T-cell (primary cell): Measurements from ENCODE around the gene SLC22A12. TPM values are rescaled to one million over a fixed set of nuclear protein-coding genes. Genes with fewer than 3 reads are reported as not detected.
A peak's percentile ranks its signal among the peaks of the same experiment; 100 is the strongest.

Experiments used
- ATAC-seq, 4 experiments: fragments of 200-7000 bp in 3 of 4; fragments of 150-1000 bp in 1 of 4; cut with Tn5 transposase; replicated peaks in 1 of 4; 1 replicate in 3 of 4; 2 replicates in 1 of 4; pipeline ENCODE4 v1.10.0; 2021; ENCODE audit warnings: moderate library complexity in 3 of 4, mild to moderate bottlenecking in 2 of 4, moderate number of reproducible peaks in 1 of 4
- CTCF ChIA-PET, 2 donors: fragments of 300-600 bp; sonication (Branson Sonifier 250); formaldehyde crosslinking; loops; one replicate each; lab custom pipeline; 2022; ENCODE audit warnings: antibody characterized with exemption in 2 of 2; lab: Charles Lee
- POLR2A ChIA-PET, 2 donors: fragments of 300-600 bp; sonication (Branson Sonifier 250); formaldehyde crosslinking; loops; one replicate each; lab custom pipeline; 2022; ENCODE audit warnings: antibody characterized with exemption in 2 of 2; lab: Charles Lee
- DNase-seq, 35 experiments: peaks; one replicate each; pipeline versions ENCODE4 v3.0.0 to v3.0.0-alpha.2; 2013 to 2023
- H3K27ac ChIP-seq: one replicate; pipeline ENCODE4 v1.5.1; 2013; ENCODE audit warnings: low read length
- H3K27me3 ChIP-seq, 2 experiments: replicated peaks in 1 of 2; 1 replicate in 1 of 2; 2 replicates in 1 of 2; pipeline versions ENCODE4 v1.6.1 to v1.7.0; 2013; ENCODE audit warnings: low read length in 1 of 2, mixed read lengths in 1 of 2; ENCODE audit not compliant: control insufficient read depth in 2 of 2, insufficient read depth in 2 of 2; ENCODE audit errors: extremely low read depth in 1 of 2
- H3K36me3 ChIP-seq, 2 donors: 1 replicate in 1 of 2; 2 replicates in 1 of 2; pipeline versions ENCODE4 v1.6.1 to v1.7.0; 2013; ENCODE audit warnings: low read length in 1 of 2; ENCODE audit not compliant: control insufficient read depth in 2 of 2, insufficient read depth in 1 of 2; ENCODE audit errors: extremely low read depth in 1 of 2
- H3K4me1 ChIP-seq, 2 experiments: 1 replicate in 1 of 2; 2 replicates in 1 of 2; pipeline versions ENCODE4 v1.6.1 to v1.7.0; 2013; ENCODE audit warnings: low read length in 2 of 2, mixed read lengths in 1 of 2; ENCODE audit not compliant: insufficient read depth in 2 of 2, control insufficient read depth in 1 of 2; ENCODE audit errors: extremely low read depth in 1 of 2
- H3K4me3 ChIP-seq, 2 donors: 1 replicate in 1 of 2; 2 replicates in 1 of 2; pipeline versions ENCODE4 v1.5.1 to v1.7.0; 2013; ENCODE audit warnings: mild to moderate bottlenecking in 2 of 2, low read length in 1 of 2, moderate library complexity in 1 of 2; ENCODE audit not compliant: control insufficient read depth in 1 of 2; ENCODE audit errors: extremely low read depth in 1 of 2
- H3K9me3 ChIP-seq: 2 replicates; pipeline ENCODE4 v1.7.0; 2013
- H3K27ac Mint-ChIP-seq, 2 donors: one replicate each; pipeline ENCODE4 v1.8.0; 2020 to 2021; ENCODE audit warnings: mild to moderate bottlenecking in 2 of 2, mixed read lengths in 2 of 2
- H3K27me3 Mint-ChIP-seq, 2 donors: one replicate each; pipeline ENCODE4 v1.8.0; 2021 to 2022; ENCODE audit warnings: mixed read lengths in 2 of 2
- H3K36me3 Mint-ChIP-seq: one replicate; pipeline ENCODE4 v1.8.0; 2021; ENCODE audit warnings: mixed read lengths
- H3K4me1 Mint-ChIP-seq, 3 donors: one replicate each; pipeline ENCODE4 v1.8.0; 2020 to 2022; ENCODE audit warnings: mixed read lengths in 3 of 3, mild to moderate bottlenecking in 1 of 3
- H3K4me3 Mint-ChIP-seq, 3 donors: one replicate each; pipeline ENCODE4 v1.8.0; 2020 to 2022; ENCODE audit warnings: mild to moderate bottlenecking in 3 of 3, mixed read lengths in 3 of 3, moderate library complexity in 3 of 3
- H3K9me3 Mint-ChIP-seq, 3 donors: one replicate each; pipeline ENCODE4 v1.8.0; 2020 to 2022; ENCODE audit warnings: mixed read lengths in 3 of 3
- WGBS: methylation state at CpG from one replicate; pipeline ENCODE4 v1.1.5; 2013; ENCODE audit warnings: missing lambda C conversion rate; ENCODE audit not compliant: insufficient coverage; 5-methylcytosine and 5-hydroxymethylcytosine counted together
- total RNA-seq, 35 experiments: library from RNA in 6 of 35; stranded (reverse) in 6 of 35; fragments of 120-200 nt in 1 of 35; gene quantifications; one replicate each; pipeline versions ENCODE4 v1.2.1 to v1.2.4 and lab custom pipeline; 2013 to 2026

Gene SLC22A12
- total RNA-seq, 5 donors from 2014 or later (not counting 1 experiment from before 2014, with no cell fraction given) = not detected

GRCh38 chr11:64611869-64612646 lies 21.0 kb downstream of the SLC22A12 start:
- Mint-ChIP-seq H3K27ac (no peak overlapping the region), H3K4me3 (peak overlapping the region in 1 of 3 donors; percentile 7), H3K9me3 (no peaks in the 10 kb centered on the region), H3K27me3 (no peaks in the 10 kb centered on the region), H3K36me3 (no peaks in the 10 kb centered on the region), H3K4me1 (peaks cover 15 to 20% (median 17%) of the 10 kb centered on the region in 3 donors)
- H3K27ac ChIP-seq = no peak overlapping the region
- ATAC-seq (peak in 2 of 4 experiments; percentile 13 to 15), DNase-seq (no peak)
- peaks cover 17 to 19% of the 10 kb centered on the region in 2 experiments for H3K4me1 ChIP-seq
- H3K4me3 ChIP-seq = no peak overlapping the region
- no peaks in the 10 kb centered on the region for H3K9me3 ChIP-seq
- ChIA-PET POLR2A (interaction anchor here in 1 of 2 donors (0.5 kb wide), 1 partner anchor 1196 kb away, joined by 6 read pairs; no protein-coding TSS in a partner anchor), CTCF (interaction anchor here in 1 of 2 donors (0.6 kb wide), 1 partner anchor 1178 kb away, joined by 3 read pairs; no protein-coding TSS in a partner anchor)
- H3K36me3 ChIP-seq = no peaks in the 10 kb centered on the region
- WGBS = 42% methylated on average over 8 of the region's 11 CpGs
- H3K27me3 ChIP-seq = no peaks in the 10 kb centered on the region

DNA sequence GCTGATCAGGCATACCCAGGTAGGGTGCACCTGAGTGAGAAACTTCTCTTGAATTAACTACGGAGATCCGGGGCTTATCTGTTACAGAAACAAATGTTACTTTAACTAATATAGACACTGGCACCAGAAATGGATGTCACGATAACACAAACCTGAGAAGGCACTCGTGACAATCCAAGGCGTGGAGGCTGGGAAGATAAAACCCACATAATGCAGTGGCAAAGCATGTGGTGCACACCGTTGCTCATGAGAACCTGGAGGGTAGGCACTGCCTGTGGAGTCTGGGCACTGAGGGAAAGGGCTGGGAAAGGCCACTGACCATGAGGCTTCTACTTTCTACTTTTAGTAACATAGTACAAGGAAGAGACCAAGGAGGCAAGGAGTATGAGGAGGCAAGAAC lies 22.6 kb downstream of the SLC22A12 start:
- CTCF ChIA-PET = no interaction called here

GRCh38 chr11:64614917-64615316 lies 23.9 kb downstream of the SLC22A12 start:
- CTCF ChIA-PET = no interaction called here
- 17% methylated on average over 1 of the region's 5 CpGs for WGBS

More for the DNA sequence above, 22.6 kb downstream of the SLC22A12 start:
- Histone ChIP-seq H3K27ac (no peak overlapping the region), H3K4me1 (peaks cover 17 to 19% of the 10 kb centered on the region in 2 experiments), H3K9me3 (no peaks in the 10 kb centered on the region), H3K27me3 (no peaks in the 10 kb centered on the region), H3K36me3 (no peaks in the 10 kb centered on the region), H3K4me3 (no peak overlapping the region)
- Mint-ChIP-seq H3K36me3 (no peaks in the 10 kb centered on the region), H3K4me3 (no peak overlapping the region), H3K27ac (no peak overlapping the region), H3K4me1 (peaks cover 15 to 20% (median 17%) of the 10 kb centered on the region in 3 donors), H3K9me3 (no peaks in the 10 kb centered on the region), H3K27me3 (no peaks in the 10 kb centered on the region)
- DNase-seq (no peak), ATAC-seq (no peak)
- POLR2A ChIA-PET = no interaction called here
- WGBS = no CpG with 5 or more reads among the region's 6 CpGs

GRCh38 chr11:64616817-64617216 lies 25.8 kb downstream of the SLC22A12 start:
- Mint-ChIP-seq H3K4me3 (no peak overlapping the region), H3K27ac (no peak overlapping the region), H3K9me3 (no peaks in the 10 kb centered on the region), H3K4me1 (peaks cover 11 to 20% (median 16%) of the 10 kb centered on the region in 3 donors), H3K27me3 (no peaks in the 10 kb centered on the region), H3K36me3 (no peaks in the 10 kb centered on the region)
- DNase-seq (no peak), ATAC-seq (no peak)
- Histone ChIP-seq H3K36me3 (no peaks in the 10 kb centered on the region), H3K4me3 (no peak overlapping the region), H3K4me1 (peaks cover 15 to 16% of the 10 kb centered on the region in 2 experiments), H3K27ac (no peak overlapping the region), H3K9me3 (no peaks in the 10 kb centered on the region), H3K27me3 (peaks cover 0 to 2% of the 10 kb centered on the region in 2 experiments)
- ChIA-PET POLR2A (no interaction called here), CTCF (interaction anchor here in 1 of 2 donors (0.6 kb wide), 1 partner anchor 168 kb away, joined by 3 read pairs; no protein-coding TSS in a partner anchor)
- 93% methylated on average over 3 of the region's 3 CpGs for WGBS

More at GRCh38 chr11:64614917-64615316, 23.9 kb downstream of the SLC22A12 start:
- Histone ChIP-seq H3K4me3 (no peak overlapping the region), H3K36me3 (no peaks in the 10 kb centered on the region), H3K4me1 (peaks cover 17% of the 10 kb centered on the region in 2 experiments), H3K27ac (no peak overlapping the region), H3K9me3 (no peaks in the 10 kb centered on the region), H3K27me3 (peaks cover 0 to 2% of the 10 kb centered on the region in 2 experiments)
- POLR2A ChIA-PET = no interaction called here
- H3K36me3 Mint-ChIP-seq = no peaks in the 10 kb centered on the region
- H3K27ac Mint-ChIP-seq = no peak overlapping the region
- DNase-seq (no peak), ATAC-seq (no peak)
- H3K4me1 Mint-ChIP-seq = peaks cover 15 to 19% (median 17%) of the 10 kb centered on the region in 3 donors
- no peak overlapping the region for H3K4me3 Mint-ChIP-seq
- no peaks in the 10 kb centered on the region for H3K27me3 Mint-ChIP-seq
- no peaks in the 10 kb centered on the region for H3K9me3 Mint-ChIP-seq

- Mint-ChIP-seq H3K36me3 (no peaks in the 10 kb centered on the region), H3K27ac (no peak overlapping the region), H3K27me3 (peaks cover 0 to 3% of the 10 kb centered on the region in 2 donors), H3K9me3 (no peaks in the 10 kb centered on the region), H3K4me3 (no peak overlapping the region), H3K4me1 (peaks cover 3 to 15% (median 11%) of the 10 kb centered on the region in 3 donors)
- no peak for DNase-seq
- CTCF ChIA-PET = no interaction called here
- H3K27ac ChIP-seq = no peak overlapping the region
- H3K9me3 ChIP-seq = no peaks in the 10 kb centered on the region
- ATAC-seq = no peak
- no peaks in the 10 kb centered on the region for H3K36me3 ChIP-seq
- no peak overlapping the region for H3K4me3 ChIP-seq
- 81% methylated on average over 4 of the region's 4 CpGs for WGBS
- POLR2A ChIA-PET = no interaction called here
- H3K4me1 ChIP-seq = peaks cover 11% of the 10 kb centered on the region in 2 experiments
- peaks cover 0 to 4% of the 10 kb centered on the region in 2 experiments for H3K27me3 ChIP-seq
These were observed 28.2 kb downstream of the SLC22A12 start for GRCh38 chr11:64619196-64619595.

DNA sequence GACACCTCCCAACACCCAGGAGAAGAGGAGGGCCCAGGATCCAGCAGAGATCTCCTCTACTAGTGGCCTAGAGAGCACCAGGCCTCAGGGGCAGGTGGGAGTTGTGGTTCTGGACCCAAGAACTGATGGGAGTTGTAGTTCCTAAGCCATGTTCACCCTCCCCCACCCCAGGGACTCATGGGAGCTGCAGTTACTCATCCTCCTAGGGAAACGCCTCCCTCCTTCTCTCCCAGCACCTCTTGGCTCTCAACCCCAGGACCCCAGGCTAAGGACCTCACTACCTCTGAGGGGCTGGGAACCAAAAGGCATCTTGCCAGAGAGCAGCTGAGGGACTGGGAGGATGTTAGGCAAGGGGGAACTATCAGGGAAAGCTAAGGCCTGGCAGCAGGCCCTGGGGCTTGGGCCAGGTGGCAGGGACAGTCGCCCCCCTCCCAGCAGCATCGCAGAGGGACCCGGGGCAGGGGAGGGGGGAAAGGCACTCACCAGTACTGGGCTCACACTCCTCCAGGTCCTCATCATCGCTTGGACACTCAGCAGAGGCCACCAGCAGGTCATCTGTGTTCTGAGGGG lies 28.9 kb downstream of the SLC22A12 start:
- DNase-seq = no peak
- peaks cover 0 to 4% of the 10 kb centered on the region in 2 experiments for H3K27me3 ChIP-seq
- no peaks in the 10 kb centered on the region for H3K36me3 ChIP-seq
- 80% methylated on average over 1 of the region's 5 CpGs for WGBS
- H3K27ac ChIP-seq = no peak overlapping the region
- Mint-ChIP-seq H3K36me3 (no peaks in the 10 kb centered on the region), H3K4me1 (peaks cover 3 to 15% (median 11%) of the 10 kb centered on the region in 3 donors), H3K4me3 (no peak overlapping the region), H3K27ac (no peak overlapping the region), H3K27me3 (peaks cover 0 to 3% of the 10 kb centered on the region in 2 donors), H3K9me3 (no peaks in the 10 kb centered on the region)
- H3K9me3 ChIP-seq = no peaks in the 10 kb centered on the region
- ATAC-seq = no peak
- POLR2A ChIA-PET = no interaction called here
- H3K4me3 ChIP-seq = no peak overlapping the region
- peaks cover 11% of the 10 kb centered on the region in 2 experiments for H3K4me1 ChIP-seq
- CTCF ChIA-PET = no interaction called here
